HepG2 (cell line): ENCODE measurements around the gene IRF2BPL. TPM values are rescaled to one million over a fixed set of nuclear protein-coding genes. Genes with fewer than 3 reads are reported as not detected.

Experiments
- ARID5B ChIP-seq: IDR thresholded peaks from 2 replicates; pipeline ENCODE4 v1.4.0; 2020; ENCODE audit warnings: mild to moderate bottlenecking, missing genetic modification reagents
- KLF9 ChIP-seq: IDR thresholded peaks from 2 replicates; pipeline ENCODE4 v1.6.1; 2016; ENCODE audit warnings: low read depth
- PCBP2 ChIP-seq: fragments of 200-400 bp; formaldehyde crosslinking; optimal IDR thresholded peaks from 2 replicates; pipeline ENCODE3; 2018; ENCODE audit warnings: low read length, low read depth; ENCODE audit not compliant: poor library complexity, severe bottlenecking
- SRSF1 ChIP-seq: fragments of 200-400 bp; formaldehyde crosslinking; optimal IDR thresholded peaks from 2 replicates; pipeline ENCODE3; 2017; ENCODE audit warnings: mild to moderate bottlenecking, low read depth, low read length, moderate library complexity
- ZNF724P ChIP-seq: sonication (generic); formaldehyde crosslinking; IDR thresholded peaks from 2 replicates; pipeline ENCODE4 v1.8.0; 2022; ENCODE audit warnings: missing genetic modification reagents, borderline replicate concordance
- ZNF766 ChIP-seq: sonication (generic); formaldehyde crosslinking; IDR thresholded peaks from 2 replicates; pipeline ENCODE4 v1.5.0; 2020; ENCODE audit warnings: missing genetic modification reagents, borderline replicate concordance
- polyA plus RNA-seq, 8 experiments: library from polyadenylated mRNA; depleted of rRNA in 3 of 8; stranded (reverse) in 7 of 8; unstranded in 1 of 8; fragments of >200 nt; fragmentation: Illumina TruSeq in 4 of 8; extraction: Trizol in 4 of 8; gene quantifications; 2 replicates each; pipeline versions ENCODE4 v1.2.1 to v1.2.3, GENCODE V29; 2011 to 2016; ENCODE audit warnings: low read depth in 4 of 8, missing spikeins in 1 of 8, mixed read lengths in 1 of 8; ENCODE audit not compliant: insufficient read depth in 1 of 8
- total RNA-seq, 5 experiments: library from RNA; depleted of rRNA; stranded (reverse); fragments of >200 nt; fragmentation: Illumina TruSeq; extraction: Trizol; gene quantifications; 2 replicates each; pipeline ENCODE4 v1.2.3, GENCODE V29; 2016; ENCODE audit warnings: low read depth in 1 of 5
- TF ChIP-seq, protein P1 (sequence below): sonication (generic); formaldehyde crosslinking; IDR thresholded peaks from 2 replicates; pipeline ENCODE4 v1.9.0; 2021; ENCODE audit warnings: mild to moderate bottlenecking, missing genetic modification reagents
- TF ChIP-seq, protein P2 (sequence below): IDR thresholded peaks from 2 replicates; pipeline ENCODE4 v1.6.1; 2016

Gene IRF2BPL
- total and polyA plus RNA-seq, 2 of the 13 experiments (the other 11 are each of a cell fraction or from before 2014, with no cell fraction given) = 6.6 to 8.4 TPM

- no peak for TF ChIP-seq ZNF766 (CRISPR knock-in tag)
- TF ChIP-seq, protein P1, sequence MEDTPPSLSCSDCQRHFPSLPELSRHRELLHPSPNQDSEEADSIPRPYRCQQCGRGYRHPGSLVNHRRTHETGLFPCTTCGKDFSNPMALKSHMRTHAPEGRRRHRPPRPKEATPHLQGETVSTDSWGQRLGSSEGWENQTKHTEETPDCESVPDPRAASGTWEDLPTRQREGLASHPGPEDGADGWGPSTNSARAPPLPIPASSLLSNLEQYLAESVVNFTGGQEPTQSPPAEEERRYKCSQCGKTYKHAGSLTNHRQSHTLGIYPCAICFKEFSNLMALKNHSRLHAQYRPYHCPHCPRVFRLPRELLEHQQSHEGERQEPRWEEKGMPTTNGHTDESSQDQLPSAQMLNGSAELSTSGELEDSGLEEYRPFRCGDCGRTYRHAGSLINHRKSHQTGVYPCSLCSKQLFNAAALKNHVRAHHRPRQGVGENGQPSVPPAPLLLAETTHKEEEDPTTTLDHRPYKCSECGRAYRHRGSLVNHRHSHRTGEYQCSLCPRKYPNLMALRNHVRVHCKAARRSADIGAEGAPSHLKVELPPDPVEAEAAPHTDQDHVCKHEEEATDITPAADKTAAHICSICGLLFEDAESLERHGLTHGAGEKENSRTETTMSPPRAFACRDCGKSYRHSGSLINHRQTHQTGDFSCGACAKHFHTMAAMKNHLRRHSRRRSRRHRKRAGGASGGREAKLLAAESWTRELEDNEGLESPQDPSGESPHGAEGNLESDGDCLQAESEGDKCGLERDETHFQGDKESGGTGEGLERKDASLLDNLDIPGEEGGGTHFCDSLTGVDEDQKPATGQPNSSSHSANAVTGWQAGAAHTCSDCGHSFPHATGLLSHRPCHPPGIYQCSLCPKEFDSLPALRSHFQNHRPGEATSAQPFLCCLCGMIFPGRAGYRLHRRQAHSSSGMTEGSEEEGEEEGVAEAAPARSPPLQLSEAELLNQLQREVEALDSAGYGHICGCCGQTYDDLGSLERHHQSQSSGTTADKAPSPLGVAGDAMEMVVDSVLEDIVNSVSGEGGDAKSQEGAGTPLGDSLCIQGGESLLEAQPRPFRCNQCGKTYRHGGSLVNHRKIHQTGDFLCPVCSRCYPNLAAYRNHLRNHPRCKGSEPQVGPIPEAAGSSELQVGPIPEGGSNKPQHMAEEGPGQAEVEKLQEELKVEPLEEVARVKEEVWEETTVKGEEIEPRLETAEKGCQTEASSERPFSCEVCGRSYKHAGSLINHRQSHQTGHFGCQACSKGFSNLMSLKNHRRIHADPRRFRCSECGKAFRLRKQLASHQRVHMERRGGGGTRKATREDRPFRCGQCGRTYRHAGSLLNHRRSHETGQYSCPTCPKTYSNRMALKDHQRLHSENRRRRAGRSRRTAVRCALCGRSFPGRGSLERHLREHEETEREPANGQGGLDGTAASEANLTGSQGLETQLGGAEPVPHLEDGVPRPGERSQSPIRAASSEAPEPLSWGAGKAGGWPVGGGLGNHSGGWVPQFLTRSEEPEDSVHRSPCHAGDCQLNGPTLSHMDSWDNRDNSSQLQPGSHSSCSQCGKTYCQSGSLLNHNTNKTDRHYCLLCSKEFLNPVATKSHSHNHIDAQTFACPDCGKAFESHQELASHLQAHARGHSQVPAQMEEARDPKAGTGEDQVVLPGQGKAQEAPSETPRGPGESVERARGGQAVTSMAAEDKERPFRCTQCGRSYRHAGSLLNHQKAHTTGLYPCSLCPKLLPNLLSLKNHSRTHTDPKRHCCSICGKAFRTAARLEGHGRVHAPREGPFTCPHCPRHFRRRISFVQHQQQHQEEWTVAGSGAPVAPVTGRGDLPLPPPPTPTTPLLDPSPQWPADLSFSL (CRISPR knock-in tag) = no peak
- TF ChIP-seq ARID5B (CRISPR knock-in tag) = peak; percentile 44; the same call in 1 of the 2 replicates
- no peak for TF ChIP-seq SRSF1
- TF ChIP-seq KLF9 = no peak
- no peak for TF ChIP-seq PCBP2
- TF ChIP-seq, protein P2, sequence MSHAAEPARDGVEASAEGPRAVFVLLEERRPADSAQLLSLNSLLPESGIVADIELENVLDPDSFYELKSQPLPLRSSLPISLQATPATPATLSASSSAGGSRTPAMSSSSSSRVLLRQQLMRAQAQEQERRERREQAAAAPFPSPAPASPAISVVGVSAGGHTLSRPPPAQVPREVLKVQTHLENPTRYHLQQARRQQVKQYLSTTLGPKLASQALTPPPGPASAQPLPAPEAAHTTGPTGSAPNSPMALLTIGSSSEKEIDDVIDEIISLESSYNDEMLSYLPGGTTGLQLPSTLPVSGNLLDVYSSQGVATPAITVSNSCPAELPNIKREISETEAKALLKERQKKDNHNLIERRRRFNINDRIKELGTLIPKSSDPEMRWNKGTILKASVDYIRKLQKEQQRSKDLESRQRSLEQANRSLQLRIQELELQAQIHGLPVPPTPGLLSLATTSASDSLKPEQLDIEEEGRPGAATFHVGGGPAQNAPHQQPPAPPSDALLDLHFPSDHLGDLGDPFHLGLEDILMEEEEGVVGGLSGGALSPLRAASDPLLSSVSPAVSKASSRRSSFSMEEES (CRISPR knock-in tag) = peak; percentile 67; the same call in 1 of the 2 replicates
- no peak for TF ChIP-seq ZNF724P (CRISPR knock-in tag)
Observed at GRCh38 chr14:77014004-77014604, 14.4 kb downstream of the IRF2BPL start (continued).
